Measurements from ENCODE around the gene TMEM184A. TPM values are rescaled to one million over a fixed set of nuclear protein-coding genes. Genes with fewer than 3 reads are reported as not detected.
"Not testable (repeated sequence)": the region's sequence is repeated elsewhere in the genome, so short reads cannot be mapped to it uniquely, and the experiment has no call there.

The TMEM184A gene
- total RNA-seq, 1 donor from 2014 or later, result 0.27 TPM

- H3K9me3 Mint-ChIP-seq (ENCODE audit: unreplicated experiment), result peaks cover 6% of the 10 kb centered on the region
- peaks cover 9% of the 10 kb centered on the region for H3K4me1 Mint-ChIP-seq (ENCODE audit: unreplicated experiment)
- peaks cover 8% of the 10 kb centered on the region for H3K27me3 Mint-ChIP-seq (ENCODE audit: unreplicated experiment)
- H3K27ac Mint-ChIP-seq (ENCODE audit: unreplicated experiment), result no peak overlapping the region
- TF ChIP-seq CTCF (IDR thresholded peaks at IDR 0.05), result no peak
- peaks cover 3% of the 10 kb centered on the region for H3K36me3 Mint-ChIP-seq (ENCODE audit: unreplicated experiment)
- H3K4me3 Mint-ChIP-seq (ENCODE audit: unreplicated experiment), result no peak overlapping the region
- no peak for DNase-seq (ENCODE audit: extremely low spot score, unreplicated experiment)
Observed at GRCh38 chr7:1523844-1524243, 32.2 kb downstream of the TMEM184A start.

GRCh38 chr7:1523208-1523607 lies 32.8 kb downstream of the TMEM184A start:
- Mint-ChIP-seq H3K4me3 (ENCODE audit: unreplicated experiment) (no peak overlapping the region), H3K4me1 (ENCODE audit: unreplicated experiment) (peaks cover 9% of the 10 kb centered on the region), H3K9me3 (ENCODE audit: unreplicated experiment) (peaks cover 6% of the 10 kb centered on the region), H3K36me3 (ENCODE audit: unreplicated experiment) (peaks cover 3% of the 10 kb centered on the region), H3K27me3 (ENCODE audit: unreplicated experiment) (peaks cover 8% of the 10 kb centered on the region), H3K27ac (ENCODE audit: unreplicated experiment) (no peak overlapping the region)
- TF ChIP-seq CTCF (IDR thresholded peaks at IDR 0.05), result no peak
- DNase-seq (ENCODE audit: extremely low spot score, unreplicated experiment), result no peak

- H3K4me1 Mint-ChIP-seq (ENCODE audit: unreplicated experiment), result peaks cover 10% of the 10 kb centered on the region
- peaks cover 2% of the 10 kb centered on the region for H3K27me3 Mint-ChIP-seq (ENCODE audit: unreplicated experiment)
- H3K36me3 Mint-ChIP-seq (ENCODE audit: unreplicated experiment), result peaks cover 3% of the 10 kb centered on the region
- peaks cover 6% of the 10 kb centered on the region for H3K9me3 Mint-ChIP-seq (ENCODE audit: unreplicated experiment)
- TF ChIP-seq CTCF (IDR thresholded peaks at IDR 0.05), result no peak
- H3K4me3 Mint-ChIP-seq (ENCODE audit: unreplicated experiment), result no peak overlapping the region
- DNase-seq (ENCODE audit: extremely low spot score, unreplicated experiment), result no peak
- H3K27ac Mint-ChIP-seq (ENCODE audit: unreplicated experiment), result no peak overlapping the region
Observed at GRCh38 chr7:1521456-1521855, 34.5 kb downstream of the TMEM184A start.

GRCh38 chr7:1520539-1521234 lies 35.3 kb downstream of the TMEM184A start:
- H3K4me1 Mint-ChIP-seq (ENCODE audit: unreplicated experiment), result peaks cover 15% of the 10 kb centered on the region
- no peak for DNase-seq (ENCODE audit: extremely low spot score, unreplicated experiment)
- H3K9me3 Mint-ChIP-seq (ENCODE audit: unreplicated experiment), result peaks cover 6% of the 10 kb centered on the region
- H3K27ac Mint-ChIP-seq (ENCODE audit: unreplicated experiment), result no peak overlapping the region
- peaks cover 3% of the 10 kb centered on the region for H3K36me3 Mint-ChIP-seq (ENCODE audit: unreplicated experiment)
- TF ChIP-seq CTCF (IDR thresholded peaks at IDR 0.05), result no peak
- H3K4me3 Mint-ChIP-seq (ENCODE audit: unreplicated experiment), result no peak overlapping the region
- peaks cover 2% of the 10 kb centered on the region for H3K27me3 Mint-ChIP-seq (ENCODE audit: unreplicated experiment)

- H3K4me3 Mint-ChIP-seq (ENCODE audit: unreplicated experiment); H3K27ac Mint-ChIP-seq (ENCODE audit: unreplicated experiment); H3K9me3 Mint-ChIP-seq (ENCODE audit: unreplicated experiment); DNase-seq (ENCODE audit: extremely low spot score, unreplicated experiment); H3K36me3 Mint-ChIP-seq (ENCODE audit: unreplicated experiment); H3K27me3 Mint-ChIP-seq (ENCODE audit: unreplicated experiment): not testable (repeated sequence)
- H3K4me1 Mint-ChIP-seq (ENCODE audit: unreplicated experiment), result peaks cover 25% of the 10 kb centered on the region
Observed at GRCh38 chr7:1519322-1519922, 36.6 kb downstream of the TMEM184A start.

Measured in osteocyte (in vitro differentiated cells).